HCT116 (cell line): ENCODE measurements around the gene SLAMF8. TPM values are rescaled to one million over a fixed set of nuclear protein-coding genes. Genes with fewer than 3 reads are reported as not detected.

ENCODE experiments used
- ATAC-seq: fragments of 200-7000 bp; cut with Tn5 transposase; 2 replicates; pipeline ENCODE4 v1.9.1; 2020; ENCODE audit warnings: mild to moderate bottlenecking, moderate library complexity
- BruUV-seq: library from RNA; stranded (reverse); fragments of 400-500 nt; replicated peaks from 2 replicates; lab custom pipeline; 2021; lab: Mats Ljungman, UMichigan
- CTCF ChIA-PET: fragments of 300-600 bp; sonication (Branson Sonifier 250); formaldehyde crosslinking; loops from one replicate; lab custom pipeline; 2021; ENCODE audit warnings: antibody characterized with exemption; lab: Charles Lee
- POLR2A ChIA-PET: fragments of 300-600, 350-600 bp; sonication (Branson Sonifier 250); formaldehyde crosslinking; loops from one replicate; lab custom pipeline; 2021; ENCODE audit warnings: antibody characterized with exemption; lab: Charles Lee
- RAD21 ChIA-PET, 2 experiments: fragments of 300-600 bp; sonication (Branson Sonifier 250); formaldehyde crosslinking; loops; one replicate each; lab custom pipeline; 2023; ENCODE audit warnings: low total read pairs in 2 of 2; ENCODE audit not compliant: uncharacterized antibody in 2 of 2, unreplicated experiment in 2 of 2, low non-redundant PET in 1 of 2; lab: Charles Lee
- DNase-seq: peaks from one replicate; pipeline ENCODE4 v3.0.0-alpha.2; 2010; ENCODE audit warnings: low read depth, low spot score
- H2AFZ ChIP-seq: fragments of 200-600 bp; shearing (Covaris generic), sonication (generic); 2 replicates; pipeline ENCODE4 v1.6.1; 2017; ENCODE audit warnings: low read depth, mixed run types, mixed read lengths, antibody characterized with exemption, low read length; ENCODE audit not compliant: poor library complexity, severe bottlenecking
- H3K27ac ChIP-seq: 2 replicates; pipeline ENCODE4 v1.5.1; 2012; ENCODE audit warnings: low read depth, low read length
- H3K27me3 ChIP-seq: fragments of 200-600 bp; sonication (generic); 2 replicates; pipeline ENCODE4 v1.6.1; 2016; ENCODE audit warnings: mixed run types, low read length, mixed read lengths; ENCODE audit not compliant: insufficient read depth
- H3K36me3 ChIP-seq, 2 experiments: fragments of 200-500 bp in 1 of 2; fragments of 200-600 bp in 1 of 2; sonication (Bioruptor generic) in 1 of 2; sonication (generic) in 1 of 2; 2 replicates each; pipeline versions ENCODE4 v1.5.1 to v1.6.1; 2014 to 2016; ENCODE audit warnings: low read length in 2 of 2, inconsistent platforms in 1 of 2, mixed read lengths in 1 of 2, mixed run types in 1 of 2; ENCODE audit not compliant: insufficient read depth in 2 of 2, control insufficient read depth in 1 of 2
- H3K4me1 ChIP-seq, 2 experiments: fragments of 200-600 bp in 1 of 2; sonication (generic) in 1 of 2; 2 replicates each; pipeline versions ENCODE4 v1.5.1 to v1.6.1; 2012 to 2017; ENCODE audit warnings: low read length in 2 of 2, inconsistent platforms in 1 of 2, mild to moderate bottlenecking in 1 of 2, mixed read lengths in 1 of 2, mixed run types in 1 of 2, moderate library complexity in 1 of 2; ENCODE audit not compliant: insufficient read depth in 2 of 2, control insufficient read depth in 1 of 2
- H3K4me2 ChIP-seq: fragments of 200-600 bp; sonication (generic); 2 replicates; pipeline ENCODE4 v1.6.1; 2017; ENCODE audit warnings: mixed run types, low read length, mixed read lengths
- H3K4me3 ChIP-seq, 2 experiments: fragments of 200-600 bp in 1 of 2; sonication (generic) in 1 of 2; replicated peaks in 1 of 2; 2 replicates each; pipeline ENCODE4 v1.5.1; 2011 to 2016; ENCODE audit warnings: low read length in 2 of 2, control low read depth in 1 of 2, low read depth in 1 of 2, mild to moderate bottlenecking in 1 of 2, mixed read lengths in 1 of 2, mixed run types in 1 of 2
- H3K79me2 ChIP-seq: fragments of 200-600 bp; sonication (generic); 2 replicates; pipeline ENCODE4 v1.6.1; 2017; ENCODE audit warnings: mild to moderate bottlenecking, mixed run types, low read length, moderate library complexity, mixed read lengths; ENCODE audit not compliant: insufficient read depth
- H3K9ac ChIP-seq: fragments of 200-600 bp; sonication (generic); 2 replicates; pipeline ENCODE4 v1.6.1; 2016; ENCODE audit warnings: low read length, mixed read lengths
- H3K9me2 ChIP-seq: fragments of 200-600 bp; sonication (generic), shearing (Covaris generic); 2 replicates; pipeline ENCODE4 v1.6.1; 2017; ENCODE audit warnings: mixed run types, mild to moderate bottlenecking, moderate library complexity; ENCODE audit not compliant: insufficient read depth
- H3K9me3 ChIP-seq, 2 experiments: fragments of 200-500 bp in 1 of 2; fragments of 200-600 bp in 1 of 2; sonication (Bioruptor generic) in 1 of 2; sonication (generic) in 1 of 2; 2 replicates each; pipeline ENCODE4 v1.6.1; 2014 to 2017; ENCODE audit warnings: low read length in 2 of 2, mixed read lengths in 2 of 2, inconsistent platforms in 1 of 2, low read depth in 1 of 2, mild to moderate bottlenecking in 1 of 2, mixed run types in 1 of 2, moderate library complexity in 1 of 2; ENCODE audit not compliant: control insufficient read depth in 1 of 2, insufficient read depth in 1 of 2
- H4K20me1 ChIP-seq: fragments of 200-600 bp; sonication (generic), shearing (Covaris generic); 2 replicates; pipeline ENCODE4 v1.6.1; 2017; ENCODE audit warnings: mixed run types, mild to moderate bottlenecking, moderate library complexity; ENCODE audit not compliant: insufficient read depth
- CBX3 ChIP-seq: IDR thresholded peaks from 2 replicates; pipeline ENCODE4 v1.6.1; 2012; ENCODE audit warnings: low read depth
- CEBPB ChIP-seq: IDR thresholded peaks from 2 replicates; pipeline ENCODE4 v1.6.1; 2012; ENCODE audit warnings: low read depth
- ELF1 ChIP-seq: IDR thresholded peaks from 2 replicates; pipeline ENCODE4 v1.6.1; 2012; ENCODE audit warnings: low read depth, borderline replicate concordance
- EZH2phosphoT487 ChIP-seq: fragments of 200-600 bp; IDR thresholded peaks from 2 replicates; pipeline ENCODE4 v1.6.1; 2018; ENCODE audit warnings: antibody characterized with exemption, borderline replicate concordance
- POLR2AphosphoS5 ChIP-seq: IDR thresholded peaks from 2 replicates; pipeline ENCODE4 v1.6.1; 2011; ENCODE audit warnings: mild to moderate bottlenecking, low read depth, low read length, moderate library complexity
- RAD21 ChIP-seq: IDR thresholded peaks from 2 replicates; pipeline ENCODE4 v1.6.1; 2012; ENCODE audit warnings: low read depth, mild to moderate bottlenecking
- SIN3A ChIP-seq: IDR thresholded peaks from 2 replicates; pipeline ENCODE4 v1.6.1; 2012; ENCODE audit warnings: low read depth
- SP1 ChIP-seq: IDR thresholded peaks from 2 replicates; pipeline ENCODE4 v1.6.1; 2012; ENCODE audit warnings: low read depth
- SRF ChIP-seq: IDR thresholded peaks from 2 replicates; pipeline ENCODE4 v1.6.1; 2012; ENCODE audit warnings: low read depth
- YY1 ChIP-seq: IDR thresholded peaks from 2 replicates; pipeline ENCODE4 v1.6.1; 2011; ENCODE audit warnings: low read length, low read depth, moderate library complexity, mild to moderate bottlenecking; ENCODE audit not compliant: insufficient replicate concordance; ENCODE audit errors: extremely low read depth
- ZFX ChIP-seq: fragments of 450-650 bp; IDR thresholded peaks from 2 replicates; pipeline ENCODE4 v1.6.1; 2017
- ZNF274 ChIP-seq: fragments of 200-500 bp; sonication (Bioruptor generic); IDR thresholded peaks from 2 replicates; pipeline ENCODE4 v1.6.1; 2014; ENCODE audit warnings: mild to moderate bottlenecking, low read depth, low read length, inconsistent platforms
- intact Hi-C: fragments of 100-400 bp; cut with micrococcal nuclease; formaldehyde crosslinking; loops from 2 replicates; pipeline ENCODE4 v1.10.0; 2022
- total RNA-seq: library from RNA; stranded (reverse); gene quantifications from one replicate; pipeline ENCODE4 v1.2.1, GENCODE V29; 2021; ENCODE audit not compliant: unreplicated experiment
- TF ChIP-seq, protein P1 (sequence below): IDR thresholded peaks from 2 replicates; pipeline ENCODE4 v1.6.1; 2012
- TF ChIP-seq, protein P2 (sequence below): IDR thresholded peaks from 2 replicates; pipeline ENCODE4 v1.6.1; 2011; ENCODE audit warnings: mild to moderate bottlenecking, low read length, moderate library complexity; ENCODE audit not compliant: insufficient replicate concordance; ENCODE audit errors: extremely low read depth
- TF ChIP-seq, protein P3 (sequence below), 3 experiments: fragments of 200-600 bp in 1 of 3; sonication (generic) in 1 of 3; IDR thresholded peaks in 2 of 3; conservative IDR thresholded peaks in 1 of 3; 2 replicates each; pipeline ENCODE4 v1.5.1; 2012 to 2017; ENCODE audit warnings: low read depth in 2 of 3, low read length in 2 of 3, antibody characterized with exemption in 1 of 3, borderline replicate concordance in 1 of 3, control low read depth in 1 of 3, mild to moderate bottlenecking in 1 of 3, mixed read lengths in 1 of 3, mixed run types in 1 of 3, moderate library complexity in 1 of 3; ENCODE audit not compliant: insufficient read depth in 1 of 3

SLAMF8 gene
- total RNA-seq, 1 experiment from 2014 or later: not detected

DNA sequence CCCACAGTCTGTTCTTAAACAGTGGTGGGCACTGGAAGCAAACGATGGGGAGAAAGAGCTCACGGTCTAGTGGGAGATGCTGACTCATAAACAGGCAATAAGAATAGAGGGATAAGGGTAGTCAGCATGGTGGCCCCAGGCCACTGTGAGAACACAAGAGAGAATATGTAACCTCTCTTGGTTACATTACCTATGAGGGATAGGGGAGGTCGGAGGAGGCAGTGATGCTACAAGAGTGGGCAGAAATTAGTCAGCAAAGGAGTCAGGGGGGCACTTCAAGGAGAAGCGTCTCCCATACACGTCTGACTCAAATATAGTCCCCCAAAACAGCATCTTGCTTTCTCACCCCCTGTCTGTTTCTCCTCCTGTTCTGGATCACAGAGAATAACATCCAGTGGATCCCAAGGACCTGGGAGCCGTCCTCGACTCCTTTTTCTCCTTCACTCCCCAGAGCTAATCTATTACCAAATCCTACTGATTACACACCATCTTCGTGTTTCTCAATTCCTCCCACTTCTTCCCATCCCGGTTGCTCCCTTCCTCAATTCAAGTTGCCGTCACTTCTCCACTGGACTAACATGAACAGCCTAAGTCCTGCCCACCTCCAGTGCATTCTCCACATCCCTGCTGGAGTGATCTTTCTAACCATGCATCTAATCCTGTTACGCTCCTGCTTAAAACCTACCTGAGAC lies 2.1 kb downstream of the SLAMF8 start:
- no peak overlapping the region for H3K27ac ChIP-seq
- POLR2A ChIA-PET: no interaction called here
- no peaks in the 10 kb centered on the region for H4K20me1 ChIP-seq
- TF ChIP-seq, protein P1, sequence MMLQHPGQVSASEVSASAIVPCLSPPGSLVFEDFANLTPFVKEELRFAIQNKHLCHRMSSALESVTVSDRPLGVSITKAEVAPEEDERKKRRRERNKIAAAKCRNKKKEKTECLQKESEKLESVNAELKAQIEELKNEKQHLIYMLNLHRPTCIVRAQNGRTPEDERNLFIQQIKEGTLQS: no peak
- TF ChIP-seq ELF1 (no peak), SIN3A (no peak), SP1 (no peak), ZNF274 (no peak), ZFX (no peak), EZH2phosphoT487 (no peak), POLR2AphosphoS5 (no peak), YY1 (no peak), CBX3 (no peak), RAD21 (no peak), CEBPB (no peak), SRF (no peak)
- TF ChIP-seq, protein P2, sequence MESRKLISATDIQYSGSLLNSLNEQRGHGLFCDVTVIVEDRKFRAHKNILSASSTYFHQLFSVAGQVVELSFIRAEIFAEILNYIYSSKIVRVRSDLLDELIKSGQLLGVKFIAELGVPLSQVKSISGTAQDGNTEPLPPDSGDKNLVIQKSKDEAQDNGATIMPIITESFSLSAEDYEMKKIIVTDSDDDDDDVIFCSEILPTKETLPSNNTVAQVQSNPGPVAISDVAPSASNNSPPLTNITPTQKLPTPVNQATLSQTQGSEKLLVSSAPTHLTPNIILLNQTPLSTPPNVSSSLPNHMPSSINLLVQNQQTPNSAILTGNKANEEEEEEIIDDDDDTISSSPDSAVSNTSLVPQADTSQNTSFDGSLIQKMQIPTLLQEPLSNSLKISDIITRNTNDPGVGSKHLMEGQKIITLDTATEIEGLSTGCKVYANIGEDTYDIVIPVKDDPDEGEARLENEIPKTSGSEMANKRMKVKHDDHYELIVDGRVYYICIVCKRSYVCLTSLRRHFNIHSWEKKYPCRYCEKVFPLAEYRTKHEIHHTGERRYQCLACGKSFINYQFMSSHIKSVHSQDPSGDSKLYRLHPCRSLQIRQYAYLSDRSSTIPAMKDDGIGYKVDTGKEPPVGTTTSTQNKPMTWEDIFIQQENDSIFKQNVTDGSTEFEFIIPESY: no peak
- TF ChIP-seq, protein P3, sequence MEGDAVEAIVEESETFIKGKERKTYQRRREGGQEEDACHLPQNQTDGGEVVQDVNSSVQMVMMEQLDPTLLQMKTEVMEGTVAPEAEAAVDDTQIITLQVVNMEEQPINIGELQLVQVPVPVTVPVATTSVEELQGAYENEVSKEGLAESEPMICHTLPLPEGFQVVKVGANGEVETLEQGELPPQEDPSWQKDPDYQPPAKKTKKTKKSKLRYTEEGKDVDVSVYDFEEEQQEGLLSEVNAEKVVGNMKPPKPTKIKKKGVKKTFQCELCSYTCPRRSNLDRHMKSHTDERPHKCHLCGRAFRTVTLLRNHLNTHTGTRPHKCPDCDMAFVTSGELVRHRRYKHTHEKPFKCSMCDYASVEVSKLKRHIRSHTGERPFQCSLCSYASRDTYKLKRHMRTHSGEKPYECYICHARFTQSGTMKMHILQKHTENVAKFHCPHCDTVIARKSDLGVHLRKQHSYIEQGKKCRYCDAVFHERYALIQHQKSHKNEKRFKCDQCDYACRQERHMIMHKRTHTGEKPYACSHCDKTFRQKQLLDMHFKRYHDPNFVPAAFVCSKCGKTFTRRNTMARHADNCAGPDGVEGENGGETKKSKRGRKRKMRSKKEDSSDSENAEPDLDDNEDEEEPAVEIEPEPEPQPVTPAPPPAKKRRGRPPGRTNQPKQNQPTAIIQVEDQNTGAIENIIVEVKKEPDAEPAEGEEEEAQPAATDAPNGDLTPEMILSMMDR (IDR thresholded peaks at IDR 0.05 in 2 of 3, conservative IDR thresholded peaks at IDR 0.05 in 1 of 3; ENCODE audit: borderline replicate concordance in 1 of 3, insufficient read depth in 1 of 3, low read depth in 2 of 3, low read length in 2 of 3): no peak
- TF ChIP-seq, all 23 proteins: peak for 0
- Histone ChIP-seq H3K4me3 (no peak overlapping the region), H3K4me2 (no peak overlapping the region), H3K4me1 (peaks cover 0 to 7% of the 10 kb centered on the region in 2 experiments; a peak in 1 of 4 replicates), H2AFZ (no peak overlapping the region), H3K9me3 (no peaks in the 10 kb centered on the region), H3K9ac (no peak overlapping the region), H3K79me2 (no peaks in the 10 kb centered on the region), H3K36me3 (no peaks in the 10 kb centered on the region), H3K27me3 (peaks cover 9% of the 10 kb centered on the region; the same call in 1 of the 2 replicates), H3K9me2 (no peaks in the 10 kb centered on the region)
- no TSS peak for BruUV-seq
- ATAC-seq: peak; percentile 45
- no peak for DNase-seq
- intact Hi-C loops: loop anchor here (2.0 kb wide), 1 partner anchor 62 kb away; no protein-coding TSS in a partner anchor
- CTCF ChIA-PET: interaction anchor here (1.9 to 4.4 kb wide), 2 partner anchors 12 to 30 kb away, joined by 5 to 20 read pairs; no protein-coding TSS in a partner anchor
- RAD21 ChIA-PET: no interaction called here
